ENCODE measurements around the gene ARHGAP33. TPM values are rescaled to one million over a fixed set of nuclear protein-coding genes. Genes with fewer than 3 reads are reported as not detected.

ARHGAP33 gene
- total RNA-seq, 1 experiment from 2014 or later, result 43.9 TPM

- Mint-ChIP-seq H3K36me3 (no peaks in the 10 kb centered on the region), H3K27me3 (ENCODE audit: low read depth) (no peaks in the 10 kb centered on the region), H3K9me3 (no peaks in the 10 kb centered on the region), H3K27ac (no peak overlapping the region), H3K4me3 (peak overlapping the region; percentile 65), H3K4me1 (peaks cover 29% of the 10 kb centered on the region)
- peak; percentile 91 for DNase-seq (ENCODE audit: low spot score)
- ATAC-seq, result peak; percentile 91
- POLR2A ChIA-PET, result interaction anchor here (0.7 to 1.6 kb wide), 9 partner anchors 27 to 227 kb away, joined by 3 to 10 read pairs (median 3); partner anchors contain the start of genes COX6B1, HSPB6, IGFLR1 and PROSER3
- CTCF ChIA-PET, result interaction anchor here (0.6 to 2.8 kb wide), 60 partner anchors 9 to 326 kb away, joined by 3 to 41 read pairs (median 6); partner anchors contain the start of genes APLP1, ARHGAP33, HAUS5 and HSPB6
- TF ChIP-seq, protein P1, sequence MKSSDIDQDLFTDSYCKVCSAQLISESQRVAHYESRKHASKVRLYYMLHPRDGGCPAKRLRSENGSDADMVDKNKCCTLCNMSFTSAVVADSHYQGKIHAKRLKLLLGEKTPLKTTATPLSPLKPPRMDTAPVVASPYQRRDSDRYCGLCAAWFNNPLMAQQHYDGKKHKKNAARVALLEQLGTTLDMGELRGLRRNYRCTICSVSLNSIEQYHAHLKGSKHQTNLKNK (CRISPR knock-in tag; IDR thresholded peaks at IDR 0.05), result no peak
- no peak for TF ChIP-seq IRF2 (CRISPR knock-in tag; IDR thresholded peaks at IDR 0.05; ENCODE audit: borderline replicate concordance, low read depth)
- no peak for TF ChIP-seq JAZF1 (CRISPR knock-in tag; IDR thresholded peaks at IDR 0.05)
- TF ChIP-seq ZNF121 (CRISPR knock-in tag; IDR thresholded peaks at IDR 0.05), result no peak
- no peak for TF ChIP-seq CBFB (CRISPR knock-in tag; IDR thresholded peaks at IDR 0.05; ENCODE audit: low read depth)
- TF ChIP-seq ZNF532 (CRISPR knock-in tag; IDR thresholded peaks at IDR 0.05; ENCODE audit: borderline replicate concordance), result no peak
- TF ChIP-seq CDX4 (CRISPR knock-in tag; IDR thresholded peaks at IDR 0.05; ENCODE audit: borderline replicate concordance), result no peak
- 0 out of 2 replicates have a peak, but pooled peaks have one; percentile 40 for TF ChIP-seq E2F5 (CRISPR knock-in tag; IDR thresholded peaks at IDR 0.05)
- TF ChIP-seq NR2C2 (CRISPR knock-in tag; IDR thresholded peaks at IDR 0.05), result no peak
- no peak for TF ChIP-seq RORB (CRISPR knock-in tag; IDR thresholded peaks at IDR 0.05)
- no peak for TF ChIP-seq ZSCAN18 (CRISPR knock-in tag; IDR thresholded peaks at IDR 0.05)
- TF ChIP-seq ESRRA (CRISPR knock-in tag; IDR thresholded peaks at IDR 0.05; ENCODE audit: borderline replicate concordance), result no peak
- no peak for TF ChIP-seq FOXJ3 (CRISPR knock-in tag; IDR thresholded peaks at IDR 0.05; ENCODE audit: borderline replicate concordance)
- TF ChIP-seq NR3C1 (CRISPR knock-in tag; conservative IDR thresholded peaks at IDR 0.05; ENCODE audit: low read depth), result 0 out of 2 replicates have a peak, but pooled peaks have one; percentile 61
- TF ChIP-seq, protein P2, sequence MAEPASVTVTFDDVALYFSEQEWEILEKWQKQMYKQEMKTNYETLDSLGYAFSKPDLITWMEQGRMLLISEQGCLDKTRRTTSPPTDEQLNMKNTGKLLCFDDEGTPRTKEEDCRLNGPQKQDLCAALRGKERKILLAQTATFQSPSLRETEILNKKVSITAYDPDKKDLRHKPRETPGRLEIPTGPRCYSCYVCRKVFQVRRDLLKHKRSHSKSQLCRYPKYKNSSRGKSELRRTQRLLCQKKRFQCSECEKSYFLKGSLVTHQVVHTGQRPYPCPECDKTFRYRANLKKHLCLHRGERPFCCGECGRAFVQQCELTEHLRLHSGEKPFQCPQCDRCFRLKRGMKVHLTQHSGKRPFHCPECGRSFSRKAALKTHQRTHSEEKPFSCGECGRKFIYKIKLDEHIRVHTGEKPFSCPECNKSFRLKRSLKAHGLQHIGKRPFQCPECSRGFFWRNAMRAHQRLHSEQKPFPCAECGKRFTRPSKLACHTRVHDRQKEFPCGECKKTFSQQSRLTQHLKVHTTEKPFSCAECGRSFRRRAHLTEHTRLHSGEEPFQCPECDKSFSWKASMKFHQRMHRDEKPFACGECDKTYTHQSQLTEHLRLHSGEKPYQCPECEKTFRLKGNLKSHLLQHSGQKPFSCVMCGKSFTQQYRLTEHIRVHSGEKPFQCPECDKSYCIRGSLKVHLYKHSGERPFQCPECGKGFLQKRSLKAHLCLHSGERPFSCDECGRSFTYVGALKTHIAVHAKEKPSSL (CRISPR knock-in tag; conservative IDR thresholded peaks at IDR 0.05), result no peak
- TF ChIP-seq TP53 (CRISPR knock-in tag; IDR thresholded peaks at IDR 0.05), result 0 out of 2 replicates have a peak, but pooled peaks have one; percentile 35
- peak; percentile 68 for TF ChIP-seq SP1 (CRISPR knock-in tag; conservative IDR thresholded peaks at IDR 0.05)
- no peak for TF ChIP-seq EMX1 (CRISPR knock-in tag; IDR thresholded peaks at IDR 0.05)
- TF ChIP-seq, protein P3, sequence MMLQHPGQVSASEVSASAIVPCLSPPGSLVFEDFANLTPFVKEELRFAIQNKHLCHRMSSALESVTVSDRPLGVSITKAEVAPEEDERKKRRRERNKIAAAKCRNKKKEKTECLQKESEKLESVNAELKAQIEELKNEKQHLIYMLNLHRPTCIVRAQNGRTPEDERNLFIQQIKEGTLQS (CRISPR knock-in tag; conservative IDR thresholded peaks at IDR 0.05), result no peak
- peak; percentile 74 for TF ChIP-seq HMGXB4 (CRISPR knock-in tag; IDR thresholded peaks at IDR 0.05)
- TF ChIP-seq AR (CRISPR knock-in tag; IDR thresholded peaks at IDR 0.05), result no peak
Measured at GRCh38 chr19:35784503-35785338, 9.4 kb downstream of the ARHGAP33 start.

Data from WTC11 (cell line).